ENCODE measurements around the gene P2RY2.
"Not testable (repeated sequence)": the region's sequence is repeated elsewhere in the genome, so short reads cannot be mapped to it uniquely, and the experiment has no call there.

Gene P2RY2

DNA sequence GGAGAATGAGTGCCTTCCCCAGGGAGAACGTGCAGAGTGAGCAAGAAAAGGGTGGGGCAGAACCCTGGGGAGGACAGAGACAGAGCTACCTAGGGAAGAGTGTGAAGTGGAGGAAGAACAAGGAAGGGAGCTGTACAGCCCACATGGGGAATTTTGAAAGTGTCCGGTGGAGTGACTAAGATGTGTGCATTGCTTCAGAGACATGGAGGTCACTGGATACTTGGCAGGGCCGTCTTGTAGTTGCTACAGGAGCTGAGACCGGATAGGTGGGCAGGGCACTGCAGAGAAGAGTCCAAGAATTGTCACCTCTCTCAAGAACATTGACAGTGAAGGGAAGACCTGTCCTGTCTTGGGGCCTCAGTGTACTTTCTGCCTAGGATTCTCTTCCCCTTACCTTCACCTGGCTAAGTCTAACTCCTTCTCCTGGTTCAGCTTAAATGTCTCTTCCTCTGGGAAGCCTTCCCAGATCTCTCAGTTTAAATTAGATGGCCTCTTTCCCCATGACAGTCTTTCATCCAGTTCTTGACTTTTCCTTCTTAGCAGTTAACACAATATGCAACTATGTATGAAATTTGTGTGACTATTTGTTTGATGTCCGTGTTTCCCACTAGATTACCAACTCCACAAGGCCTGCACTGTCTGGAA is 44.9 kb downstream of the P2RY2 start:
- no peak overlapping the region for H3K4me3 Mint-ChIP-seq
- no peak overlapping the region for H3K27ac Mint-ChIP-seq
- no peaks in the 10 kb centered on the region for H3K4me1 Mint-ChIP-seq (ENCODE audit: low read depth)
- no peak for DNase-seq (ENCODE audit: low spot score)
- no peaks in the 10 kb centered on the region for H3K36me3 Mint-ChIP-seq (ENCODE audit: low read depth)
- no peaks in the 10 kb centered on the region for H3K9me3 Mint-ChIP-seq
- peaks cover 40% of the 10 kb centered on the region for H3K27me3 Mint-ChIP-seq (ENCODE audit: low read depth)

DNA sequence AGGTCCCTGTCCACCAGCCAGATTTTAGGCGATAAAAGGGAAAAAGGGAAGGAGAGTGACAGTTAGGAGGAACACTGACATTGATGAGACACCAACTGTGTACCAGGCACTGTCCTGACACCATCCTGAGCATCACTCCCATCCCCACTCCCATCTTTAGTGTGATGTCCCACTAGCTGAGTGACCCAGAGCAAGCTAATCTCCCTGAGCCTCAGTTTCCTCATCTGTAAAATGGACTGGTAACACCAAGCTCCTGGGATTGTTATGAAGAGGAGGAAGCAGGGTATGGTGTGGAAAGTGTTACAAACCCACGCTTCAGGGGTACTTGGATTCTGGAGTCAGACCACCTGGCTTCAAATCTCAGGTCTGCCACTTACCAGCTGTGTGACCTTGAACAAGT is 45.6 kb downstream of the P2RY2 start:
- no peak overlapping the region for H3K27ac Mint-ChIP-seq
- no peak overlapping the region for H3K4me3 Mint-ChIP-seq
- no peaks in the 10 kb centered on the region for H3K9me3 Mint-ChIP-seq
- no peak for DNase-seq (ENCODE audit: low spot score)
- peaks cover 40% of the 10 kb centered on the region for H3K27me3 Mint-ChIP-seq (ENCODE audit: low read depth)
- H3K36me3 Mint-ChIP-seq (ENCODE audit: low read depth), result no peaks in the 10 kb centered on the region
- no peaks in the 10 kb centered on the region for H3K4me1 Mint-ChIP-seq (ENCODE audit: low read depth)

DNA sequence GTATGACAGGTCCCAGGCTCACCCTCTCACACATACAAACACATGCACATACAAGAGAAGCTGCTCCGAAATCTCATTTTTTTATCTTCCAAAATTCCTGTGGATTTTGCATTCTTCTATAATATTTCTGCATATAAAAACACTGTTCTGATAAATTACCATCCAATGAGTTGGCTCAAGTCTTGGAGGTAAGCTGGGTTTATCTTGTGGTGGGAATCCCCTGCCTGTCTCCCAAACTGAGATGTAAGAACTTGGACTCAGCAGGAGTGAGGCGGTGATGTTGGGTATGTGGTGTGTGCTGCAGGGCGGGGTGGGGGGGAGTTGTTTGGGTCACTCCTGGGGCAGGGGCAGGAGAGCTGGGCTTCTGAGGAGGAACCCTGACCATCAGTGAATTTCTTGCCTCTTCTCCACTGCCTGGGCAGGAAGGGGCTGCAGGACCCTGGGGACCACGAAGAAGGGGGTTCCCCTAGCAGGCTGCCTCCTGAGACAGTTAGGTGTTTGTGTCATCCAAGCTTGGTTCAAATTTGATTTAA is 47.3 kb downstream of the P2RY2 start:
- Mint-ChIP-seq H3K4me1 (ENCODE audit: low read depth) (no peaks in the 10 kb centered on the region), H3K9me3 (no peaks in the 10 kb centered on the region), H3K36me3 (ENCODE audit: low read depth) (no peaks in the 10 kb centered on the region), H3K27ac (no peak overlapping the region), H3K4me3 (no peak overlapping the region), H3K27me3 (ENCODE audit: low read depth) (peaks cover 40% of the 10 kb centered on the region)
- DNase-seq (ENCODE audit: low spot score), result no peak

DNA sequence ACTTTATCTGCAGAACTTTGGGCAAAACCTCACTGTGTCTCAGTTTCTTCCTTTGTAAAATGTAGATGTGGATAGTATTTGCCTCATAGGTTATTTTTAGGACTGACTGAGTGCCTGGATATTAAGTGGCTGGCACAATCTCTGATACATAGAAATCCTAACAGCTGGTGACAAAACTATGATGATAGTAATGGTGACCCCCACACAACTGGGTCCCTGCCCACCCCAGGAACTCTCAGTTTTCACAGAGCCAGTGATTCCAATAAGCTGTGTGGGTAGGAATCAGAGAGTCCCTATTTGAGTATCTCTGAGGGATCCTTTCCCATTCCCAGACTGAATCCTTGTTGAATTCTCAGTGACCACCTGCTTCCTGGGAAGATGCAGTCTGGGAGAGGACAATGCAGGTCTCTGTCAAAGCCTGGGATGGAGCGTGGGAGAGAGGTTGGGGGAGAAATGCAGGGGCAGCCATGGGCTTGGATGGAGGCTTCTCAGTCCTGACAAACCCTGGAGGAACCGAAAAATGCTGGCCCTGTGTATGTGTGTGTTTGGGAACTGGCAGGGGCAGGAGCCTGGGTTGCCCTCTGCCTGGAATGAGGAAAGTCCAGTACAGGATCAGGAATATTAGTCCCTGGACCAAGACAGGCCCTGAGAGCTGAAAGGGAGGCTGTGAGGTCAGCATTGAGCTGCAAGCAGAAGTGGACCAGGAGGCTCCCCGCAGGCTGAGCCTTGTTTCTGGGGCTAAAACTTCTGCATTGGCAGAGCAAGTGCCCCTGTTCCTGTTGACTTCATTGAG is 48.0 kb downstream of the P2RY2 start:
- H3K9me3 Mint-ChIP-seq, result no peaks in the 10 kb centered on the region
- H3K36me3 Mint-ChIP-seq (ENCODE audit: low read depth), result no peaks in the 10 kb centered on the region
- no peak overlapping the region for H3K27ac Mint-ChIP-seq
- no peak overlapping the region for H3K4me3 Mint-ChIP-seq
- DNase-seq (ENCODE audit: low spot score), result no peak
- no peaks in the 10 kb centered on the region for H3K4me1 Mint-ChIP-seq (ENCODE audit: low read depth)
- H3K27me3 Mint-ChIP-seq (ENCODE audit: low read depth), result peaks cover 40% of the 10 kb centered on the region

DNA sequence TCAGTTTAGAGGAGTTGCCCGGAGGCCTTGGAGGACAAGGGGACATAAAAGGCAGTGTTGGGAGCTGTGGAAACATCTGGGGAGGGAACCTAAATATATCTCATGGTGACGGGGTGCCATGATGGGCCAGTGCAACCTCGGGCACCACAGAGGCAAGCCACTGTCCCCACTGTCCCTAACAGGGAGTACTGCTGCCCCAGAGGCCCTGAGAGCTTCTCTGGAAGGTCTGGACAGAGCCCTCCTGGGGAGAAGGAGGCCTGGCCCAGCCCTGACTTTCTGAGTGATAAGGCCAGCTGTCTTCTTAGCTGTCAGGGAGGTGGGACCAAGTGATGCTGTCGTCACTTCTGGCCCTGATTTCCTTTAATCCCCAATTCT is 48.6 kb downstream of the P2RY2 start:
- no peak overlapping the region for H3K27ac Mint-ChIP-seq
- H3K4me1 Mint-ChIP-seq (ENCODE audit: low read depth), result no peaks in the 10 kb centered on the region
- H3K4me3 Mint-ChIP-seq, result no peak overlapping the region
- H3K27me3 Mint-ChIP-seq (ENCODE audit: low read depth), result peaks cover 40% of the 10 kb centered on the region
- no peak for DNase-seq (ENCODE audit: low spot score)
- H3K9me3 Mint-ChIP-seq, result no peaks in the 10 kb centered on the region
- H3K36me3 Mint-ChIP-seq (ENCODE audit: low read depth), result no peaks in the 10 kb centered on the region

DNA sequence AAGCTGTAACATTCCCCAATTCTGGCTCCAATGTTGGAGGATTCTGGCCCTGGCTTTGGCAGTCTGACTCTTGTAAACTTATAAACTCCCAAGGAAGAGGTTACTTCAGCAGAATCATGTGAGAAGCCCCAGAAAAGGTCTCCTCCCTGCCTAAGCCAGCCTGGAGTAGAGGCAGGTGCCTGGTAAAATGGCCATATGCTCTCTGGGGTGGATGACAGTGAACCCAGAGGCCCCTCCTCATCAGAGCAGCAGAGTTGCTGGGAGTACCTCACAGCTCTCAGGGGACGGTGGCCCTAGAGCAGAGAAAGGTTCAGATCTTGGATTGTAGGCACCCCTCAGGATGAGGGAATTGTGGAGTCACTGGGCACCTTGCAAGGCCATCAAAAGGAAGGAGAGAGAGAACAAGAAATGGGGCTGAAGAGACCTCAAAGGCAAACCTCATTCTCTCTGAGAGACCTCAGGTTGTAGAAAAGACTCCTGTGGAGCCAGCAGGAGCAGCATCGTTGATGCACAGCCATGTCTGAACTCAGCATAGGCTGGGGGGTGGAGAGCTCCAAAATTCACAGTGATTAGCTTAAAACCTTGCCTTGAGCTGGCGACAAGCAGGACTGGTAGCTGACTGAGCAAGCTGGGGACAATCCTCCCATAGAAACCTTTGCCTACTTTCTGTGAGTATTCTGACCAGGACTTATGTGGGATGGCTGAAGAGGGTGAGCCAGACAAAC is 49.2 kb downstream of the P2RY2 start:
- Mint-ChIP-seq H3K27me3 (ENCODE audit: low read depth) (peaks cover 35% of the 10 kb centered on the region), H3K4me1 (ENCODE audit: low read depth) (no peaks in the 10 kb centered on the region), H3K9me3 (no peaks in the 10 kb centered on the region), H3K27ac (no peak overlapping the region), H3K4me3 (no peak overlapping the region), H3K36me3 (ENCODE audit: low read depth) (no peaks in the 10 kb centered on the region)
- no peak for DNase-seq (ENCODE audit: low spot score)

DNA sequence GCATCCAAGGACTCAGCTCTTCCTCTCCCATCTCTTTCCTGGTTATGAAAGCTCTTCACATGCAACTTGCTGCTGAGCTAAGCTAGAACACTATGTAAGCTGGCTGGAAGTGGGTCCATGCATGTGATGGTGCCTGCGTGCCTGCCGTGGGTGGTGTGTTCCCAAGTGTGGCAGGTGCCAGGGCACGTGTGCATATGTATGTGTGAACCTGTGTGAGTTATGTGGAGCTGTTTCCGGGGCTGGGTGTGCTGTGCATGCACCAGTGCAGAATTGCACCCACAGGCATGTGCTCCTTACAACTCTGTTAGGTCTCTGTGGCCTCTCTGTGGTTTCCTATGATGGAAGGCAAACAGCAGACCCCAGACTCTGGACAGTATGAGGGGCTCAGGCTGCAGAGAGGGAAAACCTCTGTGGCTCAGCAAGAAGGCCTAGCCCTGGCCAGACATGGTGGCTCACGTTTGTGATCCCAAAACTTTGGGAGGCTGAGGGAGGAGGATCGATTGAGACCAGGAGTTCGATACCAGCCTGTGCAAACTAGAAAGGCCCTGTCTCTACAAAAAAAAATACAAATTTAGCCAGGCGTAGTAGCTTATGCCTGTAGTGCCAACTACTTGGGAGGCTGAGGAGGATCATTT is 49.9 kb downstream of the P2RY2 start:
- DNase-seq (ENCODE audit: low spot score), result no peak
- no peaks in the 10 kb centered on the region for H3K4me1 Mint-ChIP-seq (ENCODE audit: low read depth)

DNA sequence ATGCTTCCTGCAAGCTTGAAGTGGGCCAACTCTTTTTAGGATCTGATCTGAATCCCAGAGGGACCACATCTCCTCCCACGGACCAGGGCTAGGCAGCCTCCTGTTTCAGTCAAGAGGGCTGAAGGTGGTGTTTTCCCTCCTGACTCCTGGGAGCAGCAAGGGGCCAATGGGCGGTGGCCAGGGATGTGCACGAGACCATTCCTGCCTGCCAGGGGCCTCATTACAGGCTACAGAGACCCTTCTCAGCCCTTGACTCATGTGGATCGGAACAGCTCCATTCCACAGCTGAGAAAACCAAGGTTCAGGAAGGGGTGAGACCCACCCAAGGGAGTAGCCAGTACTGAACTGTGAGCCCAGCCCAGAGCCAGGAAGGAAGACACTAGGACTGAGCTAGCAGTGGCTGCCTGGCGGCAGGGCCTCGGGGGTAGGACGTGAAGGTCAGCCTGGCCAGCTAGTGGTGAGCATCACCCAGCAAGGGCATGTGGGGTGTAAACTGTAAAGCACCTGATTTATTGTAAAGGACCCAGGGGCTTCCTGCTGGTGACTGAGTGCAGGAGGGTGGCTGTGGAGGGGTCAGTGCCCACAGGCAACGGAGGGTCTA is 50.7 kb downstream of the P2RY2 start:
- H3K27ac Mint-ChIP-seq, result no peak overlapping the region
- DNase-seq (ENCODE audit: low spot score), result no peak

More for the DNA sequence above, 49.9 kb downstream of the P2RY2 start:
- Mint-ChIP-seq H3K9me3 (no peaks in the 10 kb centered on the region), H3K27me3 (ENCODE audit: low read depth) (peaks cover 29% of the 10 kb centered on the region), H3K4me3 (no peak overlapping the region), H3K36me3 (ENCODE audit: low read depth) (no peaks in the 10 kb centered on the region), H3K27ac (no peak overlapping the region)

DNA sequence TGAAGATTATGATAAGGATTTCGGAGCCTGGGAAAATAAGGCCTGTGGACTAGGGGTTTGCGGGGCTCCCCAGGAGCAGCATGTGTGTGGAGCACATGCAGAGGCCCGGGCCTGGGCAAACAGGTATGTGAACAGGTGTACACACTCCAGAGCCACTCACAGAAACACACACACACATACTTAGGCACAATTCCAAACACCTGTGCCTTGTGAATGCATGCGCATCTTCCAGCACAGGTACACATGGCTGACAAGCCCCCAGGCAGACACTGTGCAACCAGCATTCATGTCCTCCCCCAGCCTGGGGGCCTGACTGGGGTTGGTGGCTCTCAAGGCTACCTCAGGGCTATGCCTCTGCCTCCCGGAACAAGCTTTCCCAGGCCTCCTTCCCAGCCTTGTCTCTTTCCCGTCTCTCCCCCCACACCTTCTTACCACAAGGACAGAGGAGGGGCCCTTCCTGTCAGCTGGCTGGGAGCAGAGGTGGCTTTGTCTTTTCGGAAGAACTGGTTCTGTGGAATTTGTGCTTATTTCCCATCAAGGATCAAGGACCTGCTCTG is 51.5 kb downstream of the P2RY2 start:
- Mint-ChIP-seq H3K36me3 (ENCODE audit: low read depth) (no peaks in the 10 kb centered on the region), H3K27me3 (ENCODE audit: low read depth) (peaks cover 22% of the 10 kb centered on the region), H3K9me3 (no peaks in the 10 kb centered on the region), H3K4me1 (ENCODE audit: low read depth) (no peaks in the 10 kb centered on the region), H3K4me3 (no peak overlapping the region), H3K27ac (no peak overlapping the region)
- no peak for DNase-seq (ENCODE audit: low spot score)

More for the DNA sequence above, 50.7 kb downstream of the P2RY2 start:
- no peaks in the 10 kb centered on the region for H3K9me3 Mint-ChIP-seq
- H3K36me3 Mint-ChIP-seq (ENCODE audit: low read depth), result no peaks in the 10 kb centered on the region
- H3K4me3 Mint-ChIP-seq, result no peak overlapping the region
- H3K27me3 Mint-ChIP-seq (ENCODE audit: low read depth), result peaks cover 22% of the 10 kb centered on the region
- H3K4me1 Mint-ChIP-seq (ENCODE audit: low read depth), result no peaks in the 10 kb centered on the region

DNA sequence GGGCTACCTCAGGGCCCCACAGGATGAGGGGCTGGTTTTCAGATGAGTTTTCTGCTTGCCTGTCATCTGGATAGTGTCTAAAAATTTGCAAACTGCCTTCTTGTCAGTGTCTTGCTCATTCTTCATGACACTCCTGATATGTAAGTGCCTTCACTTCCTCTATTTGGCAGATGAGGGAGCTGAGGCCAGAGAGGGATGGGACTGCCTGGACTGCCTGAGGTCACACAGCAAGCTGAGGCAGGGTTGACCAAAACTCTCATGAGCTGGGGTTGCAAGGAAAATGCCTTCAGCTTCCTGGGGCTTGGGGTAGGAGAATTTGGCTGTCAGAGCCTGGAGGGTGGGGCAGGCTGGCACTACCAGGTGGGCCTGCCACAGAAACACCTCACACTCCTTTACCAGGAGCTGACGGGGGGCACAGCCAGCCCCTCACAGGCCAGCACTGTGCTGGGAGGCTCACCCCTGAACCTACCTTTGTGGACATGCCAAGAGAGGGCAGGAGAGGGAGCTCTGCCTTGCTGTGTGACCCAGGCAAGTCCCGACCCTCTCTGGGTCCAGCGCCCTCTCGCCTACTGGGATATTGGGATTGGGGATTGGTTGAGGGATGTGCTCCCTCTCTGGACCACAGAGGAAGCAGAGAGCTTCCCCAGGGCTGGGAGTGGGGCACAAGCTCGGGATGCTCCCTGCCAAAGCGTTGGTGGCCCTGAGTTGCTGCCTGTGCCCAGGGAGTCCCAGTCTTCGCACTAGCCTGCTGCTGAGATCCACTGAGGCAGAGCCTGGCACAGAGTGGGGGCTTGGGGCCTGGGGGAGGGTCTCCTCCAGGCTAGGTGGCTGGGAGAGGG is 52.2 kb downstream of the P2RY2 start:
- H3K36me3 Mint-ChIP-seq (ENCODE audit: low read depth), result no peaks in the 10 kb centered on the region
- H3K27ac Mint-ChIP-seq, result no peak overlapping the region
- H3K9me3 Mint-ChIP-seq, result no peaks in the 10 kb centered on the region
- H3K4me1 Mint-ChIP-seq (ENCODE audit: low read depth), result no peaks in the 10 kb centered on the region
- DNase-seq (ENCODE audit: low spot score), result no peak
- H3K27me3 Mint-ChIP-seq (ENCODE audit: low read depth), result peaks cover 18% of the 10 kb centered on the region
- H3K4me3 Mint-ChIP-seq, result no peak overlapping the region

DNA sequence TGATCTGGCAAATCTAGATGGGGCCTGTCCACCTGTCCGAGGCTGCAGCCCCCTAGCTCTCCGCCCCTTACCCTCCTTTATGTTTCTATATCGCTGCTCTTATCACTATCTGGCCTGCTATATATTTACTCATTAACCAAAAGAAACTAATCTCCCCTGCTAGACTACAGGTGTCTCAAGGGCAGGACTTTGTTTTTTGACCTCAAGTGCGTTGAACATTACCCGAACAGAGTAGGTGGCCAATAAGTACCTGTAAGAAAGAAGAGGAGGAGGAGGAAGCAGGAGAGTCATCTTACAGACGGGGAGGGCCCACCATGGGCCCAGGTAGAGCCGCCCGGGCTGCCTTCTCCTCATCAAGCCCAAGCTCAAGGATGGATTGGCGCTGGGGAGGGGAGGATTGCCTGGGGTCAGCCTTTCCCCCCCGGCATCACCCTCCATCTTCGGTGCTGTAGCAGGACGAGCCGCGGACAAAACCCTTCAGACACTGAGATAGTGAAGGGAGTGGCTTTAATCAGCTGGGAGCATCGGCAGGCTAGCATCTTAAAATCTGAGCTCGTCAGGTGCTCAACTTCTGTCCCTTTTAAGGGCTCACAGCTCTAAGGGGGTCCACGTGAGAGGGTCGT is 52.9 kb downstream of the P2RY2 start:
- no peak overlapping the region for H3K4me3 Mint-ChIP-seq
- no peak overlapping the region for H3K27ac Mint-ChIP-seq
- H3K36me3 Mint-ChIP-seq (ENCODE audit: low read depth), result no peaks in the 10 kb centered on the region
- DNase-seq (ENCODE audit: low spot score), result no peak
- H3K9me3 Mint-ChIP-seq, result no peaks in the 10 kb centered on the region
- H3K27me3 Mint-ChIP-seq (ENCODE audit: low read depth), result peaks cover 19% of the 10 kb centered on the region
- no peaks in the 10 kb centered on the region for H3K4me1 Mint-ChIP-seq (ENCODE audit: low read depth)

DNA sequence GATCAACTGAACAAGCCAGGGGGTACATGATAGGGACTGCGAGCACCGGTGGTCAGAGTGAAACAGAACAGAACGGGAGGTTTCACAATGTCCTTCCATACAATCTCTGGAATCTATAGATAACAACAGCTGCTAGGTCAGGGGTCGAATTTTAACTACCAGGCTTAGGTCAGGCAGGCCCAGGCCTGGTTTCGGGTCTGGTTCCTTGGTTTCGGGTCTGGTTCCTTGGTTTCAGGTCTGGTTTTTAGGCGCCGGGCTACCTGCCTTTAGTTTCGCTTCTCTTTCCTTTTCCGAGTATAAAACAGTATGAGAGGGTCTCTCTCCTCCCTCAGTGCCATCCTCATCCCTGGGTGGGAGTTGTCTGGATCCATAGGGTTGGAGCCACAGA is 53.4 kb downstream of the P2RY2 start:
- not testable (repeated sequence) for DNase-seq (ENCODE audit: low spot score); H3K36me3 Mint-ChIP-seq (ENCODE audit: low read depth); H3K9me3 Mint-ChIP-seq; H3K4me1 Mint-ChIP-seq (ENCODE audit: low read depth); H3K4me3 Mint-ChIP-seq; H3K27ac Mint-ChIP-seq
- peaks cover 21% of the 10 kb centered on the region for H3K27me3 Mint-ChIP-seq (ENCODE audit: low read depth)

Measured in T-helper 2 cell treated with Interferon-gamma antibody and Interleukin-4, amounts not matched to agents 5 μg/mL and 100 μg/mL, for 36 hours (primary cell).